OCI-LY7 (cell line): ENCODE results near the gene TMEM204. TPM values are rescaled to one million over a fixed set of nuclear protein-coding genes. Genes with fewer than 3 reads are reported as not detected.

Experiments
- BruUV-seq: library from RNA; stranded (reverse); fragments of 400-500 nt; replicated peaks from 2 replicates; lab custom pipeline; 2021; lab: Mats Ljungman, UMichigan
- CTCF ChIA-PET: fragments of 300-600 bp; sonication (Branson Sonifier 250); formaldehyde crosslinking; loops from one replicate; lab custom pipeline; 2022; ENCODE audit warnings: antibody characterized with exemption; ENCODE audit not compliant: unreplicated experiment; lab: Charles Lee
- POLR2A ChIA-PET: fragments of 300-600 bp; sonication (Branson Sonifier 250); formaldehyde crosslinking; loops from one replicate; lab custom pipeline; 2022; ENCODE audit warnings: antibody characterized with exemption; lab: Charles Lee
- DNase-seq: peaks from one replicate; pipeline ENCODE4 v3.0.0-alpha.2; 2015; ENCODE audit warnings: low spot score
- H2AFZ ChIP-seq: fragments of 200-600 bp; sonication (generic), shearing (Covaris generic); 2 replicates; pipeline ENCODE4 v1.6.1; 2014; ENCODE audit warnings: mild to moderate bottlenecking, antibody characterized with exemption, low read length, moderate library complexity
- H3K27ac ChIP-seq: fragments of 200-600 bp; sonication (generic); 2 replicates; pipeline ENCODE4 v1.5.1; 2014; ENCODE audit warnings: mixed run types, low read depth, mild to moderate bottlenecking, moderate library complexity, low read length, inconsistent platforms; ENCODE audit not compliant: poor library complexity, severe bottlenecking
- H3K36me3 ChIP-seq: fragments of 200-600 bp; sonication (generic); 2 replicates; pipeline ENCODE4 v1.6.1; 2014; ENCODE audit warnings: mild to moderate bottlenecking, antibody characterized with exemption, low read length, moderate library complexity, mixed read lengths; ENCODE audit not compliant: insufficient read depth
- H3K4me1 ChIP-seq: fragments of 200-600 bp; sonication (generic); 2 replicates; pipeline ENCODE4 v1.5.1; 2014; ENCODE audit warnings: mild to moderate bottlenecking, low read length; ENCODE audit not compliant: insufficient read depth, poor library complexity, severe bottlenecking
- H3K4me2 ChIP-seq: fragments of 200-600 bp; sonication (generic); 2 replicates; pipeline ENCODE4 v1.6.1; 2014; ENCODE audit warnings: mild to moderate bottlenecking, low read length
- H3K4me3 ChIP-seq: fragments of 200-600 bp; sonication (generic); 2 replicates; pipeline ENCODE4 v1.5.1; 2014; ENCODE audit warnings: mild to moderate bottlenecking, low read depth, low read length; ENCODE audit not compliant: poor library complexity, severe bottlenecking
- H3K79me2 ChIP-seq: fragments of 200-600 bp; sonication (generic); 2 replicates; pipeline ENCODE4 v1.6.1; 2016; ENCODE audit warnings: low read depth, mild to moderate bottlenecking, low read length, moderate library complexity, mixed read lengths; ENCODE audit not compliant: insufficient read depth
- H3K9me2 ChIP-seq: fragments of 200-600 bp; sonication (generic); 2 replicates; pipeline ENCODE4 v1.6.1; 2016; ENCODE audit warnings: mild to moderate bottlenecking, low read length, mixed read lengths; ENCODE audit not compliant: insufficient read depth
- H3K9me3 ChIP-seq: fragments of 200-600 bp; sonication (generic); 2 replicates; pipeline ENCODE4 v1.6.1; 2014; ENCODE audit warnings: mild to moderate bottlenecking, mixed run types, low read length, mixed read lengths
- H4K20me1 ChIP-seq: fragments of 200-600 bp; sonication (generic); 2 replicates; pipeline ENCODE4 v1.6.1; 2014; ENCODE audit warnings: mild to moderate bottlenecking, antibody characterized with exemption, low read length, moderate library complexity, mixed read lengths; ENCODE audit not compliant: insufficient read depth
- EZH2phosphoT487 ChIP-seq: fragments of 200-600 bp; sonication (generic); IDR thresholded peaks from 2 replicates; pipeline ENCODE4 v1.6.1; 2018; ENCODE audit warnings: low read depth, borderline replicate concordance, mild to moderate bottlenecking, mixed run types, antibody characterized with exemption, low read length, moderate library complexity, mixed read lengths
- intact Hi-C: fragments of 100-400 bp; cut with micrococcal nuclease; formaldehyde crosslinking; loops from one replicate; pipeline ENCODE4 v1.10.0; 2022; ENCODE audit not compliant: unreplicated experiment
- total RNA-seq, 2 experiments: library from RNA; depleted of rRNA in 1 of 2; stranded (reverse); fragments of >200 nt in 1 of 2; shearing (Covaris generic) in 1 of 2; gene quantifications; 2 replicates each; pipeline ENCODE4 v1.2.3, GENCODE V29; 2014 to 2022
- TF ChIP-seq, protein P1 (sequence below): fragments of 200-600 bp; sonication (generic); conservative IDR thresholded peaks from 2 replicates; pipeline ENCODE4 v1.5.1; 2014; ENCODE audit warnings: mild to moderate bottlenecking, antibody characterized with exemption, low read length, moderate library complexity, mixed read lengths

The TMEM204 gene
- total RNA-seq, 2 experiments from 2014 or later: not detected

DNA sequence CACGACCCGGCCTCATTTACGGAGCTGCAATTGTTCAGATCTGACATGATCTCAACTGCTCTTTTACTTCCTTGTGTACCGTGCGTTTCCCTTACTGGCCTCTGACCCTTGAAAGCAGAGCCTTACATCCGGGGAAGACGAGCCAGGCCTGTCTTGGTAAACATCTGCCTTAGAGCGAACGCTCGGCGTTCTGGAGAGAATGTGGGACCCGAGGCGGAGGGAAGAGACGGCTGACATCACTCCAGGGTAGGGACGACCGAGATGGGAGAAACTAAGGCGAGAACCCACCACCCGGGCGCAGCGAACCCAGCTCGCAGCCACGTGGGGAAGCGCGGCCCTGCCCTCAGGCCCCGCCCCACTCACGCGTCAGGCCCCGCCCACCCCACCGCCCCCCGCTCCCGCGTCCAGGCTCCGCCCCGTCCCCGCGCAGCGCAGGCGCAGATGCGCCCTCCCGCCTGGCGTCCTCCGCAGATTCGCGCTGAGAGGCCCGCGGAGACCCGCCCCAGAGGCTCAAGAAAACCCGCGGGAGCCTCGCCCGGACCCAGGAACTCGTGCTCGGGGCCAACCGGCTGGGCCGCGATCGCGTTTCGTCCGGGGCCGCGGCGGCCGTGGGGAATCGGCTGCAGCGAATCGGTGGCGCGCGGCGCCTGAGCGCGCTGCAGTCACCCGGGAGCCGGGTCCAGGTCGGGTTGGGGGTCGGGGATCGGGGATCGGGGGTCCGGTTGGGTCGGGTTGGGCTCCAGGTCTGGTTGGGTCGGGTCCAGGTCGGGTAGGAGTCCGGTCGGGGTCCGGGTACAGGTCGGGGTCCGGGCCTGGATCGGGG lies 40.3 kb upstream of the TMEM204 start, which contains the start of gene TELO2:
TSS of gene TELO2 (plus strand) at position 438 of the 823 bp plus-strand sequence. CDS start 922 bp downstream, outside the sequence.
- peak within 1 kb of the TSS; percentile 59 for H3K27ac ChIP-seq
- H3K9me2 ChIP-seq: no peaks in the 10 kb centered on the region
- POLR2A ChIA-PET: no interaction called here
- peaks cover 7% of the 10 kb centered on the region; the same call in 1 of the 2 replicates for H3K79me2 ChIP-seq
- H3K36me3 ChIP-seq: peaks cover 33% of the 10 kb centered on the region
- peaks cover 16% of the 10 kb centered on the region for H3K4me1 ChIP-seq
- no TSS peak for BruUV-seq
- H3K4me2 ChIP-seq: peak within 1 kb of the TSS; percentile 80
- TF ChIP-seq EZH2phosphoT487: no peak
- TF ChIP-seq, protein P1, sequence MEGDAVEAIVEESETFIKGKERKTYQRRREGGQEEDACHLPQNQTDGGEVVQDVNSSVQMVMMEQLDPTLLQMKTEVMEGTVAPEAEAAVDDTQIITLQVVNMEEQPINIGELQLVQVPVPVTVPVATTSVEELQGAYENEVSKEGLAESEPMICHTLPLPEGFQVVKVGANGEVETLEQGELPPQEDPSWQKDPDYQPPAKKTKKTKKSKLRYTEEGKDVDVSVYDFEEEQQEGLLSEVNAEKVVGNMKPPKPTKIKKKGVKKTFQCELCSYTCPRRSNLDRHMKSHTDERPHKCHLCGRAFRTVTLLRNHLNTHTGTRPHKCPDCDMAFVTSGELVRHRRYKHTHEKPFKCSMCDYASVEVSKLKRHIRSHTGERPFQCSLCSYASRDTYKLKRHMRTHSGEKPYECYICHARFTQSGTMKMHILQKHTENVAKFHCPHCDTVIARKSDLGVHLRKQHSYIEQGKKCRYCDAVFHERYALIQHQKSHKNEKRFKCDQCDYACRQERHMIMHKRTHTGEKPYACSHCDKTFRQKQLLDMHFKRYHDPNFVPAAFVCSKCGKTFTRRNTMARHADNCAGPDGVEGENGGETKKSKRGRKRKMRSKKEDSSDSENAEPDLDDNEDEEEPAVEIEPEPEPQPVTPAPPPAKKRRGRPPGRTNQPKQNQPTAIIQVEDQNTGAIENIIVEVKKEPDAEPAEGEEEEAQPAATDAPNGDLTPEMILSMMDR: no peak
- DNase-seq: peak; percentile 87
- no peaks in the 10 kb centered on the region for H3K9me3 ChIP-seq
- intact Hi-C loops: loop anchor here (5.0 kb wide), 1 partner anchor 119 kb away; the partner anchor contains the start of genes CRAMP1 and IFT140
- CTCF ChIA-PET: no interaction called here
- H3K4me3 ChIP-seq: peak within 1 kb of the TSS; percentile 90
- H2AFZ ChIP-seq: peak within 1 kb of the TSS; percentile 65
- H4K20me1 ChIP-seq: no peaks in the 10 kb centered on the region

DNA sequence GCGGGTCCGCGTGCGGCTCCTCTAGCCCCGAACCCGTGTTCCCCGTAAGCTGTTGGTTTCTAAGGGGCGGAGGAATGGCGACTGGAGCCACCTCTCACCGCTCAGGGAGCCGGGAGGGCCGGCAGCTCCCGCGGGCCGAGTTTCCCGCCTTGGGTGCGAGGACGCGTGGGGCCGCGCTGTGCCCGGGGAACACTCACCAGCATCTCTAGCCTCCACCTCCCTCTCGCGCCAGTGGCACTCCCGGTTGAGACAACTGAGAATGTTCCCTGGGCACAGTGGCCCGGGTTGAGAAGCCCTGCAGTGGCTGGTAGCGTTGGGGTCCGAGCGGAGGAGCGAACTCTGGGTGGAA lies 39.7 kb upstream of the TMEM204 start:
- Histone ChIP-seq H3K9me3 (no peaks in the 10 kb centered on the region), H3K9me2 (no peaks in the 10 kb centered on the region), H3K4me2 (peak overlapping the region; percentile 80), H4K20me1 (no peaks in the 10 kb centered on the region), H3K27ac (peak overlapping the region; percentile 49), H3K4me1 (peaks cover 16% of the 10 kb centered on the region), H2AFZ (peak overlapping the region; percentile 42), H3K36me3 (peaks cover 38% of the 10 kb centered on the region), H3K4me3 (peak overlapping the region; percentile 90), H3K79me2 (peaks cover 7% of the 10 kb centered on the region; the same call in 1 of the 2 replicates)
- intact Hi-C loops: loop anchor here (5.0 kb wide), 1 partner anchor 119 kb away; the partner anchor contains the start of genes CRAMP1 and IFT140
- peak; percentile 35 for DNase-seq
- BruUV-seq: TSS peak; percentile 74
- ChIA-PET CTCF (no interaction called here), POLR2A (no interaction called here)
- TF ChIP-seq EZH2phosphoT487: no peak
- TF ChIP-seq, protein P1: no peak
